Prostate gland (tissue), 2 donors: ENCODE data around the gene SSBP1.

Experiments used
- CTCF ChIP-seq, 4 experiments: fragments of 200-600 bp in 2 of 4; fragments of 450-650 bp in 2 of 4; sonication (generic) in 2 of 4; IDR thresholded peaks; 1 replicate in 3 of 4; 2 replicates in 1 of 4; pipeline ENCODE4 v1.5.1; 2016 to 2019; ENCODE audit warnings: antibody characterized with exemption in 4 of 4, mild to moderate bottlenecking in 2 of 4, moderate library complexity in 2 of 4
- POLR2A ChIP-seq: fragments of 450-650 bp; IDR thresholded peaks from one replicate; pipeline ENCODE4 v1.6.1; 2016; ENCODE audit warnings: antibody characterized with exemption, mild to moderate bottlenecking
- POLR2AphosphoS5 ChIP-seq: sonication (generic); formaldehyde crosslinking; IDR thresholded peaks from one replicate; pipeline ENCODE4 v1.6.1; 2017; ENCODE audit warnings: antibody characterized with exemption

DNA sequence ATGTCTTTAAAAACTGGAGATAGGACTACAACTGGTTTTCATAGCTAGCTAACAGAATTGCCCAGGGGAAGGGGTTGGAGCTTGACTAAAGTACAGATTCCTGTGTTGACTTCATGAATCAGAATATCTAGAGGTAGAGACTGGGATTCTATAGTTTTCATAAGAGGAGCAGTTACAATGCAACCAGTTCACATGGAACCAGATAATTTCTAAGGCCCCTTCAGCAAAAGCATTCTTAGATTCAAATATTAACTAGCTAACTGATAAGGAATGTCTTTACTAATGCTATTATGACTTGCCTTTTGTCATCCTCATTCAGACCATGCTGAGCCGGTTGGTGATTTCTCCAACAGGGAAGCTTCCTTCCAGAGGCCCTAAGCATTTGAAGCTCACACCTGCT, 24.3 kb upstream of the SSBP1 start:
- no peak for TF ChIP-seq POLR2A
- TF ChIP-seq CTCF (IDR thresholded peaks at IDR 0.05): no peak
- no peak for TF ChIP-seq POLR2AphosphoS5
